Mononuclear cell (primary cell): ENCODE data around the gene TAF11L6. TPM values are rescaled to one million over a fixed set of nuclear protein-coding genes. Genes with fewer than 3 reads are reported as not detected.

Source experiments
- total RNA-seq: library from RNA; depleted of rRNA; stranded (reverse); fragments of >200 nt; gene quantifications from one replicate; pipeline ENCODE4 v1.2.3, GENCODE V29; 2012

Gene TAF11L6
- total RNA-seq, 1 donor, result not detected

Other genes starting within 250 kb of the TAF11L6 start
- not detected for gene TAF11L2, start 30.4 kb upstream of the TAF11L6 start, total RNA-seq
- not detected for gene TAF11L3, start 10.3 kb upstream of the TAF11L6 start, total RNA-seq
- not detected for gene TAF11L4, start 6.9 kb upstream of the TAF11L6 start, total RNA-seq
- not detected for gene TAF11L5, start 3.4 kb upstream of the TAF11L6 start, total RNA-seq
- gene TAF11L7, start 57.1 kb downstream of the TAF11L6 start, total RNA-seq, result not detected
- not detected for gene TAF11L8, start 62.3 kb downstream of the TAF11L6 start, total RNA-seq
- gene TAF11L9, start 65.7 kb downstream of the TAF11L6 start, total RNA-seq, result not detected
- not detected for gene TAF11L10, start 69.2 kb downstream of the TAF11L6 start, total RNA-seq
- not detected for gene TAF11L11, start 75.5 kb downstream of the TAF11L6 start, total RNA-seq
- gene TAF11L12, start 81.7 kb downstream of the TAF11L6 start, total RNA-seq, result not detected
- not detected for gene TAF11L13, start 103.4 kb downstream of the TAF11L6 start, total RNA-seq
- gene TAF11L14, start 105.8 kb downstream of the TAF11L6 start, total RNA-seq, result not detected